ENCODE results near the gene WDR33.
A peak's percentile ranks its signal among the peaks of the same experiment; 100 is the strongest.

The WDR33 gene

DNA sequence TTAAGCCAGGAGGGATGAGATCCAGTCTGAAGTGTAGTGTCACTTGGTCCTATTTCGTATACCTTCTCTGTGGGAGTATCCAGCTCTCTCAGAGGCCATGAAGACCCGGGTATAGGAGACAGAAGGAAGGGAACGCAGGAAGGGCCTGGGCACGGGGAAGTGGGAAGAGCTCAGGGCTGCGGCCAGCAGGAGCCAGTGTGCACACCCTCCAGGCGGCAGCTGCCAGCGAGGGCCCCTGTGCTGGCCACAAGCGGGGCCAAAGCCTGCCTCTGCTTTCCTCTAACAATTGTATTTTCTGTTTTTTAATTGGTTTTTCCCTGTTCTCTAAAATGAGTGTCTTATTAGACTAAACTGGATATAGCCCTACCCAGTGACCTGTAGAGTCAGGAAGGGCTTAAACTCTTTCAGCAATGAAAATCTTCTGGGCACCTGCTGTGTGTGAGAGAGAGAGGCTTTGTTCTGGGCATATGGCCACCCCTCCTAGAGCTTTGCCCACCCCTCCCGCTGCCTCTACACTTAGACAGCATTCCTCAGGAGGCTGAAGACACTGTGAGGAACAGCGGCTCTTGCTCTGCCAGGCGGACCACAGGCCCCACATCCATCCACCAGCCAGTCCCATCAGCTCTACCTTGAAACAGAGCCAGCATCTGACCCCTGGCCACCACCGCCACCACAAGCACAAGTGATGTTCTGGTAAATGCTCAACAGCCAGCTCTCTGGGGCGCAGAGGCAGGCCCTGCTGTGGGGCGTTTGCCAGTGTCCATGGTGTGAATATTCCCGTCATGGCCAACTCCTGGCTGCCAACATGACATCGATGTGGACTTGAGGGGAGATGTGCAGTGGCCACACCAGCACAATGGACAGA, 155.5 kb downstream of the WDR33 start:
- no peak for TF ChIP-seq CTCF (IDR thresholded peaks at IDR 0.05; ENCODE audit: low read length, missing control alignments)
- no peak for DNase-seq (ENCODE audit: low read depth)
- H3K4me3 ChIP-seq (replicated peaks; ENCODE audit: low read depth, low read length), result no peak overlapping the region

DNA sequence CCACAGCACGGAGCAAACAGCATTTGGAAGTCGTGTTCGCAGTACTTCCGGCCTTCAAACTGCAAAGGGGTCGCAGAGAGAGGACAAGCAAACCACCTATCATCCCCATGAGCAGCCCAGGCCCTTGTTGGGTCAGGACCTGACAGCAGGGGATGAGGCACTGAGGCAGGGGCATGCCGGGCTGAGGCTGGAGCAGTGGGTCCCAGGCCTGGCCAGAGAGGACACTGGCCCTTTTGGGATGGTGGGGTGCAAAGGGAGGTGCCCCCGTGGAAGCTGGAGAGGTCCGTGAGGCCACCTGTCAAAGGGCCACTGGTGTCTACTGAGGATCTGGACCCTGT, 156.2 kb downstream of the WDR33 start:
- DNase-seq (ENCODE audit: low read depth), result no peak
- H3K4me3 ChIP-seq (replicated peaks; ENCODE audit: low read depth, low read length), result no peak overlapping the region
- TF ChIP-seq CTCF (IDR thresholded peaks at IDR 0.05; ENCODE audit: low read length, missing control alignments), result no peak

- H3K4me3 ChIP-seq (replicated peaks; ENCODE audit: low read depth, low read length), result no peak overlapping the region
- TF ChIP-seq CTCF (IDR thresholded peaks at IDR 0.05; ENCODE audit: low read length, missing control alignments), result no peak
- no peak for DNase-seq (ENCODE audit: low read depth)
These were observed 156.7 kb downstream of the WDR33 start for GRCh38 chr2:127654084-127654837.

DNA sequence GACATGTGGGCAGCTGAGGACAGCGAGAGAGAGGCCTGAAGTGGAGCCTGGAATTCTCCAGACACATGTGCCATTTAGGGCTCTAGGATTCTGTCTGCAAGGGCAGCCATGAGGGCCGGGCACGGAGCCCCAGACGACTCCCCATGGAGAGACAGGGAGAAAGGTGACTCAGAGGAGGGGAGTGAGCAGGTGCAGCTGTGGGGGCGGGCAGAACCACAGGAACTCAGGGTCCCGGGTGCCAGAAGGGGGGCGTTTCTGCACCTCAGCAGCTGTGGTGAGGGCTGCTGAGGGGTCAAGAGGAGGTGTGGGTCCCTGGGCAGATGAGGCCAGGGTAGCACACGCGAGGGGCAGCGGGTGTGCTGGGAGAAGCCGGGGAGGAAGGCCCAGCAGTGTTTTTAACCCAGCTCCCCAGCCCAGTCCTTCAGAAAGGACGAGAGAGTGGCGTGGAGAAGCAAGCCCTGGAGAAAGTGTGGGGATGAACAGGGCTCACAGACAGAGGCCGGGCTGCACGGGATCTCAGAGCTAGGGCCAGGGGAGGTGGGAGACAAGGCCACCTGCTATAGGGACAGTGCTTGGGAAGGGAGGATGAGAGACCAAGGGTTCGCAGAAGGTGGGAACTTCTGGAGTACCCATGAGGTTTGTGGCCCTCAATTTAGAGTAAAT, 157.4 kb downstream of the WDR33 start:
- no peak for DNase-seq (ENCODE audit: low read depth)
- TF ChIP-seq CTCF (IDR thresholded peaks at IDR 0.05; ENCODE audit: low read length, missing control alignments), result no peak
- no peak overlapping the region for H3K4me3 ChIP-seq (replicated peaks; ENCODE audit: low read depth, low read length)

- H3K4me3 ChIP-seq (replicated peaks; ENCODE audit: low read depth, low read length), result no peak overlapping the region
- DNase-seq (ENCODE audit: low read depth), result no peak
- TF ChIP-seq CTCF (IDR thresholded peaks at IDR 0.05; ENCODE audit: low read length, missing control alignments), result no peak
These were observed 158.1 kb downstream of the WDR33 start for GRCh38 chr2:127652786-127653357.

- no peak overlapping the region for H3K4me3 ChIP-seq (replicated peaks; ENCODE audit: low read depth, low read length)
- peak; percentile 52 for DNase-seq (ENCODE audit: low read depth)
- TF ChIP-seq CTCF (IDR thresholded peaks at IDR 0.05; ENCODE audit: low read length, missing control alignments), result no peak
These were observed 158.9 kb downstream of the WDR33 start for GRCh38 chr2:127651971-127652550.
